Esophagus squamous epithelium (tissue), 5 donors: ENCODE results near the gene SEMA6A. TPM values are rescaled to one million over a fixed set of nuclear protein-coding genes. Genes with fewer than 3 reads are reported as not detected.

Experiments
- DNase-seq: peaks from one replicate; lab custom pipeline; 2025; lab: John Stamatoyannopoulos, UW
- H3K27ac ChIP-seq, 4 donors: fragments of 200-600 bp; sonication (generic); one replicate each; pipeline ENCODE4 v1.5.1; 2016 to 2019; ENCODE audit warnings: mild to moderate bottlenecking in 1 of 4
- H3K27me3 ChIP-seq, 4 donors: fragments of 200-600 bp; sonication (generic); 1 replicate in 3 of 4; 2 replicates in 1 of 4; pipeline versions ENCODE4 v1.5.1 to v1.6.0; 2017 to 2021; ENCODE audit warnings: antibody characterized with exemption in 1 of 4
- H3K36me3 ChIP-seq, 3 donors: fragments of 200-600 bp; sonication (generic); one replicate each; pipeline ENCODE4 v1.5.1; 2016 to 2019
- H3K4me1 ChIP-seq, 3 donors: fragments of 200-600 bp; sonication (generic); one replicate each; pipeline ENCODE4 v1.5.1; 2017 to 2019
- H3K4me3 ChIP-seq, 4 donors: fragments of 200-600 bp; sonication (generic); 1 replicate in 3 of 4; 2 replicates in 1 of 4; pipeline ENCODE4 v1.5.1; 2016 to 2019; ENCODE audit warnings: mild to moderate bottlenecking in 2 of 4, moderate library complexity in 1 of 4
- H3K9me3 ChIP-seq, 3 donors: fragments of 200-600 bp; sonication (generic); one replicate each; pipeline ENCODE4 v1.5.1; 2016 to 2019
- POLR2A ChIP-seq, 4 donors: fragments of 450-650 bp; IDR thresholded peaks; one replicate each; pipeline ENCODE4 v1.6.1; 2017; ENCODE audit warnings: antibody characterized with exemption in 4 of 4, mild to moderate bottlenecking in 4 of 4, moderate library complexity in 3 of 4
- WGBS, 2 donors: methylation state at CpG; one replicate each; pipeline ENCODE4 v1.1.5; 2018; 5-methylcytosine and 5-hydroxymethylcytosine counted together
- intact Hi-C: fragments of 100-400 bp; cut with DNase I; formaldehyde crosslinking; loops from one replicate; pipeline ENCODE4 v1.15.0; 2022
- total RNA-seq, 4 donors: library from RNA; depleted of rRNA; stranded (reverse); fragments of >200 nt; gene quantifications; one replicate each; pipeline ENCODE4 v1.1.0, GENCODE V29; 2016
- TF ChIP-seq, protein P1 (sequence below), 6 experiments: fragments of 450-650 bp in 4 of 6; fragments of 200-600 bp in 2 of 6; sonication (generic) in 2 of 6; IDR thresholded peaks; one replicate each; pipeline ENCODE4 v1.5.1; 2016 to 2019; ENCODE audit warnings: antibody characterized with exemption in 6 of 6, mild to moderate bottlenecking in 4 of 6, moderate library complexity in 4 of 6
- donor health status: DM: yes; HTN: yes; CAD: no.

SEMA6A gene
- total RNA-seq, 4 donors from 2014 or later: 3.0 to 28.6 (median 4.3) TPM

GRCh38 chr5:116577064-116577788 is 2.6 kb upstream of the SEMA6A start:
- intact Hi-C loops: loop anchor here (10.0 kb wide), 1 partner anchor 368 kb away; no protein-coding TSS in a partner anchor
- 66 to 74% methylated on average over 11 to 12 of the region's 12 CpGs for WGBS, 2 donors

GRCh38 chr5:116576053-116576713 is 1.6 kb upstream of the SEMA6A start:
- Histone ChIP-seq H3K36me3 (no peaks in the 10 kb centered on the region), H3K4me3 (peak overlapping the region; percentile 40 to 81 (median 68)), H3K9me3 (no peaks in the 10 kb centered on the region), H3K27me3 (peaks cover 0 to 48% (median 0%) of the 10 kb centered on the region in 4 donors), H3K27ac (peak overlapping the region; percentile 63 to 89 (median 75)), H3K4me1 (peaks cover 0 to 53% (median 12%) of the 10 kb centered on the region in 3 donors)
- intact Hi-C loops: loop anchor here (10.0 kb wide), 1 partner anchor 369 kb away; no protein-coding TSS in a partner anchor
- TF ChIP-seq POLR2A (IDR thresholded peaks at IDR 0.05): no peak
- TF ChIP-seq, protein P1, sequence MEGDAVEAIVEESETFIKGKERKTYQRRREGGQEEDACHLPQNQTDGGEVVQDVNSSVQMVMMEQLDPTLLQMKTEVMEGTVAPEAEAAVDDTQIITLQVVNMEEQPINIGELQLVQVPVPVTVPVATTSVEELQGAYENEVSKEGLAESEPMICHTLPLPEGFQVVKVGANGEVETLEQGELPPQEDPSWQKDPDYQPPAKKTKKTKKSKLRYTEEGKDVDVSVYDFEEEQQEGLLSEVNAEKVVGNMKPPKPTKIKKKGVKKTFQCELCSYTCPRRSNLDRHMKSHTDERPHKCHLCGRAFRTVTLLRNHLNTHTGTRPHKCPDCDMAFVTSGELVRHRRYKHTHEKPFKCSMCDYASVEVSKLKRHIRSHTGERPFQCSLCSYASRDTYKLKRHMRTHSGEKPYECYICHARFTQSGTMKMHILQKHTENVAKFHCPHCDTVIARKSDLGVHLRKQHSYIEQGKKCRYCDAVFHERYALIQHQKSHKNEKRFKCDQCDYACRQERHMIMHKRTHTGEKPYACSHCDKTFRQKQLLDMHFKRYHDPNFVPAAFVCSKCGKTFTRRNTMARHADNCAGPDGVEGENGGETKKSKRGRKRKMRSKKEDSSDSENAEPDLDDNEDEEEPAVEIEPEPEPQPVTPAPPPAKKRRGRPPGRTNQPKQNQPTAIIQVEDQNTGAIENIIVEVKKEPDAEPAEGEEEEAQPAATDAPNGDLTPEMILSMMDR (IDR thresholded peaks at IDR 0.05): peak; percentile 58 to 90 (median 78)
- 0 to 41% methylated on average over 4 to 13 of the region's 44 CpGs for WGBS, 2 donors
- no peak for DNase-seq

More at GRCh38 chr5:116577064-116577788, 2.6 kb upstream of the SEMA6A start:
- H3K4me1 ChIP-seq: peaks cover 0 to 47% (median 8%) of the 10 kb centered on the region in 3 donors
- no peak overlapping the region for H3K4me3 ChIP-seq
- H3K9me3 ChIP-seq: no peaks in the 10 kb centered on the region
- TF ChIP-seq POLR2A (IDR thresholded peaks at IDR 0.05): no peak
- TF ChIP-seq, protein P1 (IDR thresholded peaks at IDR 0.05): no peak
- peaks cover 0 to 38% (median 0%) of the 10 kb centered on the region in 4 donors for H3K27me3 ChIP-seq
- H3K27ac ChIP-seq: no peak overlapping the region
- no peaks in the 10 kb centered on the region for H3K36me3 ChIP-seq
- DNase-seq: no peak

DNA sequence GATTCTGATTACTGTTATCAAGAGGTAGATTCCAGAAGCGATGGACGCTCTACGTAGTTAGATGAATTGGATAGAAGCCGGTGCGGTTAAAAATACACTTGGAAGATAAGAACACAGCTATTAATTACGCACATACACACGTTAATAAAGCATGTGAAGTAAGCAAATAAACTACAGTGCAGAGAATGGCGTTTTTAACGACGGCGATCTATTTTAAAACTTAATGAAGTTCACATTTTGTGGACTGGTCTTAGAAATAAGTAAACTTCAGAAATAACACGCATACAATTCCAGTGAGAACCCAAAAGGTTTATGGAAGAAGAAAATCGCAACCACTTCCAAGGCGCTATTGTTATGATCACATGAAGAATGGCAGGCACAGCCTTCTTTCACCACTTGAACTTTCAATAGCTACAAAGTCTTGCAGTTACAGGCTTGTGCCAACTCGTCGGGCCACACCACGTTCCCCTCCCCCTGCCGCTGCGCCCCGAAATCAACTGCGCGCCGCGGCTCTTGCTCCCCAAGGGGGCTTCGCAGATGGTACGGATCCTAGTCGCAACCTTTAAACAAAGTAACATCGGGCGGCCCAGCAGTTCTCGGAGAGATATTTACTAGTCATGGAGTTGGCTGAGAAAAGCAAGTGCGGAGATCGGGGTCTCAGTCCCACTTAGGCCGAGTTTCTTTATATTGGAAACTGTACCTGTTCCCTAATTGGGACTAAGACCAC is 866 bp upstream of the SEMA6A start:
- peaks cover 0 to 53% (median 12%) of the 10 kb centered on the region in 3 donors for H3K4me1 ChIP-seq
- TF ChIP-seq, protein P1 (IDR thresholded peaks at IDR 0.05): no peak
- TF ChIP-seq POLR2A (IDR thresholded peaks at IDR 0.05): no peak
- peak overlapping the region; percentile 63 to 89 (median 75) for H3K27ac ChIP-seq
- peak overlapping the region; percentile 40 to 81 (median 68) for H3K4me3 ChIP-seq
- WGBS, 2 donors: 0 to 1% methylated on average over 27 to 31 of the region's 33 CpGs
- H3K27me3 ChIP-seq: peaks cover 0 to 48% (median 0%) of the 10 kb centered on the region in 4 donors
- H3K36me3 ChIP-seq: no peaks in the 10 kb centered on the region
- no peaks in the 10 kb centered on the region for H3K9me3 ChIP-seq
- intact Hi-C loops: loop anchor here (10.0 kb wide), 1 partner anchor 369 kb away; no protein-coding TSS in a partner anchor
- DNase-seq: no peak

DNA sequence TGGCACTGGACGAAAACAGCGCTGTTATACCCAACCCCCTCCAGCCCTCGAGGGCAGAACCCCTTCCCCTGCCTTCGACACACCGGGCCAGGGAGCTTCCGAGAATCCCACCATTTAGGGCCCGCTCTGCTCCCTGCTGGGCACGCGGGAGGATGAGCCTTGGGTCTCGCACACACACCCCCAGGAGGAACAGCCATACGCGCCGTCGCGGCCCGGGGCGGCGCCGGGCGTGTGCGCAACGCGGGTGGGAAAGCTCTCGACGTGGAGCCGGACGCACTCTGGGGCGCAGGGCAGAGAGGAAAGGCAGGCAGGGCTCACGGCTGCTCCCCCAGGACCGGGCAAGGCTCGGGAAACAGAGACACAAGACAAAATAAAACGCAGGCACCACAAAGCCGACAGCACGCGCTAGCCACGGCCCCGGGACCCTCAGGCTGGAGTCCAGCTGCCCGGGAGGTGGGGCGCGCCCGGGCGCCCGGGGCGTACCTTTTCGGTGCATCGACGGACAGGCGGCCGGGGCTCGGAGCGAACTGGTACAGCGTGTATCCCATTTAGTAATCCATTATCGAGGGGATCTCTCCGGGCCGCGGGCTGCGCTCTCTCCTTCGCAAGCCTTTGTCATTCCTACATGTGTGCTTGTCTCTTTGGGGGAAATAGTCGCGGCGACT is 789 bp downstream of the SEMA6A start:
- WGBS, 2 donors: 0% methylated on average over 9 to 29 of the region's 61 CpGs
- Histone ChIP-seq H3K36me3 (no peaks in the 10 kb centered on the region), H3K4me3 (peak overlapping the region; percentile 40 to 81 (median 68)), H3K9me3 (no peaks in the 10 kb centered on the region), H3K4me1 (peaks cover 0 to 58% (median 12%) of the 10 kb centered on the region in 3 donors), H3K27me3 (peaks cover 0 to 61% (median 0%) of the 10 kb centered on the region in 4 donors), H3K27ac (peak overlapping the region; percentile 68 to 89 (median 79))
- TF ChIP-seq POLR2A (IDR thresholded peaks at IDR 0.05): no peak
- TF ChIP-seq, protein P1 (IDR thresholded peaks at IDR 0.05): no peak
- no peak for DNase-seq
- intact Hi-C loops: loop anchor here (10.0 kb wide), 1 partner anchor 371 kb away; no protein-coding TSS in a partner anchor
